HG03159 (cell line): ENCODE measurements around the gene ADGRB3.

ENCODE experiments used
- ATAC-seq: cut with Tn5 transposase; IDR thresholded peaks from one replicate; pipeline ENCODE4 v1.9.1; 2021; ENCODE audit warnings: mild to moderate bottlenecking, moderate library complexity; ENCODE audit not compliant: unreplicated experiment

The ADGRB3 gene

GRCh38 chr6:68634726-68635411 lies at the start of gene ADGRB3:
Gene ADGRB3, plus strand, starts transcription at chr6:68635282. Its CDS starts 3,394 bp downstream, at chr6:68638676.
- peak; percentile 89 for ATAC-seq

- no peak for ATAC-seq
Measured at GRCh38 chr6:68593558-68593957, 41.5 kb upstream of the ADGRB3 start.

- ATAC-seq, result no peak
Measured at GRCh38 chr6:68597642-68598041, 37.4 kb upstream of the ADGRB3 start.

DNA sequence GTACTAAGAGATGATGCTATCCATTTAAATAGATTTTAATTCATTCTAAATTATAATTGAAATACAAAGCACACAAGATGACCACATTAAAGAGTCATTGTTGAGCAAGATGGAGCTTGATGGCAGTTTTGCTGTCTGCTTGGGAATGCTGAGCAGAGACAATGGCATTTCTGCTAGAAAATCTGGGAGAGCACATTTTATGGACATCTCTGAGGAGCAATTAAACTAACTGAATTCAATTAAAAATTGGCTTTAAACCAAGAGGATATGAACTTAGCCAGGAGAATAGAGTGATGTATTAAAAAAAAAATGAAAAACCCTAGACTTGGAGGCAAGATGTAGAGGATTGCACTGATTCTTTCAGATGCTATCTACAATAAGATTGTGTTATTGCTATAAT lies 19.1 kb upstream of the ADGRB3 start:
- no peak for ATAC-seq

DNA sequence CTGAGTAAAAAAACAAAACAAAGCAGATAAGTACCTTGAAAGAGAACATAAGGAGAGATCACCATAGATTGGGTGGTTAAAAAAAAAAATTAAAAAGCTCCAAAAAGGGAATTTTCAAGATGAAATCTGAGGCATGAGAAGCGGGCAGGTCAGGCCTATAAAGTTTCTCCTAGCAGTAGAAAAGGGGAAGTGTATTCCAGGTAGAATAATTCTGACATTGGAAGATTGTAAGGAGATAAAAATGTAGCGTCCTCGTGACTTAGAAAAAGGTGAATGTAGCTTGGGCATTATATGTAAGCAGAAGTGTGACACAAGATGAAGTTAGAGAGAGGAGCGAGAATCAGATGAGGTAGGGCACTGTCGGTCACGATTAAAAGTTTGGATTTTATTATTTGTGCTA lies 9.1 kb upstream of the ADGRB3 start:
- ATAC-seq, result no peak

GRCh38 chr6:68628161-68628560 lies 6.9 kb upstream of the ADGRB3 start:
- ATAC-seq, result no peak

DNA sequence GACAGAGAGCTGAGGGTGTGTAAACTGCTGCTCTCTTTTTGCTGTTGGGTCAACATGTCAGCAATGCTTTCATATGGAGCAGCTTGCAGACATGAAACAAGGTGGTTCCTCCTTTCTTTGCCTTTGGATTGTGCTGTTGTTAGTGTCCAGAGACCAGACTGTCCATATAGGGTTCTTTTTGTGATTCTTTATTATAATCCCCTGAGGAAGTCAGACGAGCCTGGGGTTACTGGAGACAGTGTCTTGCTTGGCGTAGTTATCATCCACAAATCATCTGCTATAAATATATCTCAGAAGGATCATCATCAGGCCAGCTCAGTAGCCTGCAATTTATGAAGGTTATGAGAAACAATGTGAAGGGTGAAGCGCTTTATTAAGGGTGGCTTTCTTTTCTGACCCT lies 2.3 kb upstream of the ADGRB3 start:
- no peak for ATAC-seq

DNA sequence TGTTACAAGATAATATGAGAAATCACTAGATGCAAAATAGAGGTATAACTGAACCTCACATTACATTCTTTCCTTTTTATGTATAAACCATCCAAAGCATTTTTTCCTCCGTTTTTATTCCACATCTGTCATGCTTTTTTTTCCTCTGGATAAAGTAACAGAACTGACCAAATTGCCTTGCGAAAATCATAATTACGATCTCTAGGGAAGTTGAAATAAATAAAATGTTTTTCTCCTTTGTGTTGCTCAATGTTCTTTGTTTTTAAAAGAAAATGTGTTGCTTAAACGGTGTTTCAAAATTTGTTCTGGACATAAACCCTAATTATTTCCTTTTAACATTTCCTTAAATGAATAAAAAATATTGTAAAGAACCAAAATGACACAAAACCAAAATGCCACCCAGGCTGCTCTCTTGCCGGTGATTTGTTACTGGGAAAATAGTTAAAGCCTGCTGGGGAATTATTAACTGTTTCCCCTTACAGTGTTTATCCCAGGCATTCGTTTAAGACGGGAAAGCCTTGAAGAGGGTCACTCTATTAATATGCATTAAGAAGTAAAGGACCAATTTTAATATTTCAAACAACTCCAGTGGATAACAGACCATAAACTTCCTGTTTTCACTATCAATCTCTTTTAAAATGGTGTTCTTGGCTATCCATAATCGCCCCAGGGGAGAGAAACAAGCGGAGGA lies 1.7 kb upstream of the ADGRB3 start:
- no peak for ATAC-seq

GRCh38 chr6:68633972-68634725 lies 933 bp upstream of the ADGRB3 start:
- peak; percentile 9 for ATAC-seq

- ATAC-seq, result no peak
Measured at GRCh38 chr6:68635412-68635705, 277 bp downstream of the ADGRB3 start.

GRCh38 chr6:68635706-68636513 lies 828 bp downstream of the ADGRB3 start:
- no peak for ATAC-seq

DNA sequence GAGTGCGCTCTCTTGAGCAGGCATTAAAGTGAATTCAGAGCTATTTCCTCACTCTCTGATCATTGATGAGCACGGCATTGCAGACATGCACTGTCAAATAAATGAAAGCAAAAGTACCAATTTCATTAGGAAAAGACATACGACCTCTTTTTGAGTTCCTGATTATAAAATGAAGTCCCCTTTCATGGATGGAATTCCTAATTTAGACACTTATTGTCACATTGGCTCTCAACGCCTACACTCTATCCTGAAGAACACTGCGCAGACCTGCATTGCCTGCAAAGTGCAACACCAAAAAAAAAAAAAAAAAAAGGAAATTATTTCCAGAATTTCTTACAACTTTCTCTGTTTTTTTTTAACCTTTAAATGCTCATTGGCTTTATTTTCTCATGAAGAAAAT lies 1.6 kb downstream of the ADGRB3 start:
- no peak for ATAC-seq

DNA sequence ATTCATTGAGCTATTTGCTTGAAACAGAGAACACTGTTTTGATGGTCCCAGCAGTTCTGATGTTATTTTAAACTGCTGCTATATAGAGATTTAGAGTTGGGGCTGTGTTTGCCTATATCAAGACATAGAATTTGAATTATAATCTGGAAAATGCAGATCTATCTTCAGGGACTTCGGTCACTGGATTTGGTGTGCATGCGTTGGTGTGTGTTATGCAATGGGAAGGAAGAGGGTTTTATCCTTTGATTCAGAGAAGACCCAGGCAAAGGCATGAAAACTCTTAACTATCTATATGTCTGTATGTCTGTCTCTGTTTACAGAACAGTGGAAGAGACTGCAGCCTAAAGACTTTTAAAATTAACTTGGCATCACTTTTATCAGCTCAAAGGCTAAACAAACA lies 2.0 kb downstream of the ADGRB3 start:
- ATAC-seq, result no peak

- ATAC-seq, result no peak
Measured at GRCh38 chr6:68637782-68638181, 2.7 kb downstream of the ADGRB3 start.

DNA sequence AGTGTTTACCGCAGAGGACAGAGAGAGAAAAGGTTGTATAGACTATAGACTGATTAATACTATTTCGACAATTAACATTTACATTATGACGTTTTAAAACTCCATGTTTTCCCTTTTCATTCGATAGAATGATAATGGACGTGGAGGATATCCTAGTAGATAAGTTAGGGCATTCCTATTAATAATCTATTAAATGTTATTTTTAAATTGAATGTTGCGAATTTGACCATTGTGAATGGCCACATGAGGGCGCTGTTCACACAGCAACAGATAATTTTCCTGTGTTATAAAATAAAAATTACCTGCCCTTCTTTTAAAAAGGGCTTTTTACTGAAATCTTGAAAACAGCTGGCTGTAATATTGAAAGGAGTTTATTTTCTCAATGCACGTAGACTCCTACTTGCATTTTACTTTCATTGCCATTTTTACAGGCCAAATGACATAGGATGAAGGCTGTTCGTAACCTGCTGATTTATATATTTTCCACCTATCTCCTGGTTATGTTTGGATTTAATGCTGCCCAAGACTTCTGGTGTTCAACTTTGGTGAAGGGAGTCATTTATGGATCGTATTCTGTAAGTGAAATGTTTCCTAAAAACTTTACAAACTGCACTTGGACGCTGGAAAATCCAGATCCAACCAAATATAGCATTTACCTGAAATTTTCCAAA lies 3.3 kb downstream of the ADGRB3 start:
- ATAC-seq, result no peak

GRCh38 chr6:68639211-68639610 lies 4.1 kb downstream of the ADGRB3 start:
- no peak for ATAC-seq

- no peak for ATAC-seq
Measured at GRCh38 chr6:68639826-68640490, 4.9 kb downstream of the ADGRB3 start.

DNA sequence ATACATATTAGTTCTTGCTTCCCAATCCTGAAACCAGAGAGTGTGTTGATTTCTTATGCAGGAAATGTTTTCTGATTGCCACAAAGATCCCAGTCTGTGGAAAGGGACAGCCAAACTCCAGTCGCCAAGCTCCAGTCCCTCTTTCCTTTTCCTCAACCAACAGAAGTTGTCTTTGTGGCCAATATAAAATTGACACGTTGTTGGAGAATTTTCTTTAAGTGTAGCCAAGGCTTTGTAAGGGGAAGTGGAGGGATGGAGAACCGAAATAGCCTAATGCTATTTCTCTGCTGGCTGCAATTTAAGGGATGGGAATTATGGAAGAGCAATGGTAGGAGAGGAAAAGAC lies 5.4 kb downstream of the ADGRB3 start:
- ATAC-seq, result no peak

- no peak for ATAC-seq
Measured at GRCh38 chr6:68641172-68641571, 6.1 kb downstream of the ADGRB3 start.

DNA sequence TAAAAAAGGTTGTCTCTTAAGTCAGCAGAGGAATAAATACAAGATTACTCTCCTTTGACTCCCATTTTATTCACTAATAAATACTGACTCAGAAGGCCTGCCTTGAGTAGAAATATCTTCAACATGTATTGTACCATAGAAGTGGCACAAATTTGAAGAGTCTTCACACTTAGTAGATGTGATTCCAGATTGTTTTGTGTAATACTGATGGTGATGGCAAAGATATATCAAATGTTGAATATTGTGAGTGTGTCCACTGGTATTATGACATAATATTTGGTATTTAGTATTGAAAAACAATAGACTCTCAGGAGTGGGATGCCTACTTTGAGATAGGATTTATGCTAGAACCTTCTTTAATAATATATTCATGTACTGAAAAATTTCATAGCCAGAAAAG lies 7.0 kb downstream of the ADGRB3 start:
- no peak for ATAC-seq
